ENCODE data around the gene SIPA1L3. TPM values are rescaled to one million over a fixed set of nuclear protein-coding genes. Genes with fewer than 3 reads are reported as not detected.

The SIPA1L3 gene
- polyA plus RNA-seq, 2 of the 4 experiments (the other 2 are of a cell fraction), result 28.9 to 50.6 TPM

- ChIA-PET CTCF (interaction anchor here (1.2 to 2.3 kb wide), 3 partner anchors 9 to 223 kb away, joined by 5 to 13 read pairs (median 9); no protein-coding TSS in a partner anchor), POLR2A (no interaction called here)
- H3K4me1 ChIP-seq, result no peaks in the 10 kb centered on the region
- H3K4me3 ChIP-seq, result no peak overlapping the region
- no peak for FAIRE-seq
- H3K9me3 ChIP-seq, result no peaks in the 10 kb centered on the region
- WGBS (ENCODE audit: missing lambda C conversion rate), result 91% methylated on average over 9 of the region's 9 CpGs
- TF ChIP-seq FOSB (CRISPR knock-in tag; IDR thresholded peaks at IDR 0.05) (no peak), POLR2AphosphoS2 (conservative IDR thresholded peaks at IDR 0.05; ENCODE audit: low read length) (no peak), EHMT2 (IDR thresholded peaks at IDR 0.05; ENCODE audit: low read depth) (no peak), ZNF302 (CRISPR knock-in tag; IDR thresholded peaks at IDR 0.05) (no peak)
- H3K4me2 ChIP-seq, result no peak overlapping the region
- H3K27ac ChIP-seq, result no peak overlapping the region
- no peak for DNase-seq (ENCODE audit: low read depth in 1 of 2, low spot score in 1 of 2)
- ATAC-seq, result peak in 1 of 2 experiments; percentile 20; a peak in 1 of 6 replicates
These were observed 218.2 kb downstream of the SIPA1L3 start for GRCh38 chr19:38125238-38125637.

GRCh38 chr19:38130399-38130798 lies 223.4 kb downstream of the SIPA1L3 start:
- WGBS (ENCODE audit: missing lambda C conversion rate), result 95% methylated on average over 25 of the region's 25 CpGs
- FAIRE-seq, result no peak
- Histone ChIP-seq H3K9me3 (no peaks in the 10 kb centered on the region), H3K4me2 (no peak overlapping the region), H3K4me3 (no peak overlapping the region), H3K4me1 (0 out of 3 replicates have a peak, but pooled peaks cover 6% of the 10 kb centered on the region), H3K27ac (no peak overlapping the region)
- no peak for DNase-seq (ENCODE audit: low read depth in 1 of 2, low spot score in 1 of 2)
- TF ChIP-seq, protein P1, sequence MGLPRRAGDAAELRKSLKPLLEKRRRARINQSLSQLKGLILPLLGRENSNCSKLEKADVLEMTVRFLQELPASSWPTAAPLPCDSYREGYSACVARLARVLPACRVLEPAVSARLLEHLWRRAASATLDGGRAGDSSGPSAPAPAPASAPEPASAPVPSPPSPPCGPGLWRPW (IDR thresholded peaks at IDR 0.05), result no peak
- no peak for TF ChIP-seq FOXS1 (CRISPR knock-in tag; IDR thresholded peaks at IDR 0.05)
- ATAC-seq, result peak in 1 of 2 experiments; percentile 2; a peak in 1 of 6 replicates
- ChIA-PET POLR2A (no interaction called here), CTCF (interaction anchor here (0.6 to 11.3 kb wide), 6 partner anchors 13 to 230 kb away, joined by 3 to 133 read pairs (median 3); no protein-coding TSS in a partner anchor)

DNA sequence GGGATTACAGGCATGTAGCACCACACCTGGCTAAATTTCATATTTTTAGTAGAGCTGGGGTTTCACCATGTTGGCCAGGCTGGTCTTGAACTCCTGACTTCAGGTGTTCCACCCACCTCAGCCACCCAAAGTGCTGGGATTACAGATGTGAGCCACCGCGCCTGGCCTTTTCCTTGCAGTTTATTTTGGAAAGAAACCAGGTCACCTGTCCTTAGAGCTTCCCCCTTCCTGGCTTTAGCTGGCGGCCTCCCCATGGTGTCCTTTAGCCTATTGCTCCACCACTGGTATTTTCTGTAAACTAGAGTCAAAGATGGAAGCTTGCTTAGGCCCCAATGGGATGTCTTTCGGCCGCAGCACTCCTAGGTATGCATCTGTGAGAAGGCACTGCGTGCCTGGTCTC lies 225.8 kb downstream of the SIPA1L3 start:
- Histone ChIP-seq H3K4me1 (0 out of 3 replicates have a peak, but pooled peaks cover 6% of the 10 kb centered on the region), H3K9me3 (no peaks in the 10 kb centered on the region), H3K4me3 (no peak overlapping the region), H3K4me2 (no peak overlapping the region), H3K27ac (no peak overlapping the region)
- POLR2A ChIA-PET, result no interaction called here
- ATAC-seq, result no peak
- 90% methylated on average over 6 of the region's 6 CpGs for WGBS (ENCODE audit: missing lambda C conversion rate)
- TF ChIP-seq JUN (IDR thresholded peaks at IDR 0.05) (no peak), RAD21 (conservative IDR thresholded peaks at IDR 0.05 in 1 of 2, IDR thresholded peaks at IDR 0.05 in 1 of 2) (no peak), EHF (CRISPR knock-in tag; IDR thresholded peaks at IDR 0.05) (no peak), RNF2 (IDR thresholded peaks at IDR 0.05; ENCODE audit: borderline replicate concordance, low read depth) (no peak), CTCF (IDR thresholded peaks at IDR 0.05) (no peak), PBX3 (IDR thresholded peaks at IDR 0.05) (no peak), FOSL2 (IDR thresholded peaks at IDR 0.05) (no peak), FOSL2 (CRISPR knock-in tag; IDR thresholded peaks at IDR 0.05) (no peak), REST (IDR thresholded peaks at IDR 0.05) (no peak), ZNF302 (CRISPR knock-in tag; IDR thresholded peaks at IDR 0.05) (no peak), NR3C1 (IDR thresholded peaks at IDR 0.05) (no peak), HMGXB4 (CRISPR knock-in tag; IDR thresholded peaks at IDR 0.05; ENCODE audit: borderline replicate concordance) (no peak), ZSCAN20 (CRISPR knock-in tag; IDR thresholded peaks at IDR 0.05) (no peak), BHLHE40 (IDR thresholded peaks at IDR 0.05; ENCODE audit: low read depth, low read length) (no peak)
- TF ChIP-seq, protein P1 (IDR thresholded peaks at IDR 0.05), result no peak
- TF ChIP-seq, protein P2, sequence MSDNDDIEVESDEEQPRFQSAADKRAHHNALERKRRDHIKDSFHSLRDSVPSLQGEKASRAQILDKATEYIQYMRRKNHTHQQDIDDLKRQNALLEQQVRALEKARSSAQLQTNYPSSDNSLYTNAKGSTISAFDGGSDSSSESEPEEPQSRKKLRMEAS (IDR thresholded peaks at IDR 0.05), result no peak
- no peak for DNase-seq (ENCODE audit: low read depth in 1 of 2, low spot score in 1 of 2)
- CTCF ChIA-PET, result interaction anchor here (0.6 to 11.3 kb wide), 14 partner anchors 10 to 232 kb away, joined by 3 to 133 read pairs (median 4); partner anchors contain the start of gene WDR87
- FAIRE-seq, result no peak
